SH-SY5Y (cell line): ENCODE data around the gene CCNF.

Source experiments
- GATA2 ChIP-seq: IDR thresholded peaks from 2 replicates; pipeline ENCODE4 v1.6.1; 2011; ENCODE audit warnings: mild to moderate bottlenecking, low read depth, low read length
- GATA3 ChIP-seq: IDR thresholded peaks from 2 replicates; pipeline ENCODE4 v1.6.1; 2011; ENCODE audit warnings: low read depth, mild to moderate bottlenecking, low read length, moderate library complexity

DNA sequence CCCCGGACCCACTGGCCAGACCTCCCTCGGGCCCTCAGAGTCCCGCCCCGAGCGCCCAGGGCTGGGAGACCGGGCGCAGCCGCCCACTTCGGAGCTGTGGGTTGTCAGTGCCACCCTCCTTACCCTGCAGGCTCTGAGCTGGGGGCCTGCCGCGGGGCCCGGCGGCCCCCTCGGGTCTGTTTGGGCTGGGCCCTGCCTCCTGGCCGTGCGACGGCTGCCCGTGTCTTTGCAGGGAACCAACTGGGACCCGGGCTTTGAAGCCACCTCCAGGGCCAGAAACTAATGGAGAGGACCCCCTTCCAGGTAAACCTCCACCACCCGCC lies 31.1 kb downstream of the CCNF start:
- TF ChIP-seq GATA3: no peak
- TF ChIP-seq GATA2: no peak
